ENCODE data around the gene SPATA31C1.
"Not testable (repeated sequence)": the region's sequence is repeated elsewhere in the genome, so short reads cannot be mapped to it uniquely, and the experiment has no call there.

The SPATA31C1 gene

GRCh38 chr9:87887661-87888480 lies 29.9 kb upstream of the SPATA31C1 start:
- no peak for DNase-seq

- no peak for DNase-seq
Observed at GRCh38 chr9:87888501-87888900, 29.3 kb upstream of the SPATA31C1 start.

- no peak for DNase-seq
Observed at GRCh38 chr9:87889065-87889881, 28.5 kb upstream of the SPATA31C1 start.

GRCh38 chr9:87889882-87890252 lies 27.9 kb upstream of the SPATA31C1 start:
- no peak for DNase-seq

- no peak for DNase-seq
Observed at GRCh38 chr9:87890837-87891236, 26.9 kb upstream of the SPATA31C1 start.

- DNase-seq: no peak
Observed at GRCh38 chr9:87891754-87892153, 26.0 kb upstream of the SPATA31C1 start.

- no peak for DNase-seq
Observed at GRCh38 chr9:87892956-87893355, 24.8 kb upstream of the SPATA31C1 start.

GRCh38 chr9:87894998-87895625 lies 22.6 kb upstream of the SPATA31C1 start:
- no peak for DNase-seq

GRCh38 chr9:87896891-87897290 lies 20.9 kb upstream of the SPATA31C1 start:
- DNase-seq: no peak

GRCh38 chr9:87898151-87898550 lies 19.6 kb upstream of the SPATA31C1 start:
- no peak for DNase-seq

GRCh38 chr9:87902371-87902770 lies 15.4 kb upstream of the SPATA31C1 start:
- not testable (repeated sequence) for DNase-seq

- DNase-seq: no peak
Observed at GRCh38 chr9:87909310-87910041, 8.3 kb upstream of the SPATA31C1 start.

- DNase-seq: no peak
Observed at GRCh38 chr9:87910821-87911220, 6.9 kb upstream of the SPATA31C1 start.

- not testable (repeated sequence) for DNase-seq
Observed at GRCh38 chr9:87919013-87919412, 1.3 kb downstream of the SPATA31C1 start.

- not testable (repeated sequence) for DNase-seq
Observed at GRCh38 chr9:87921561-87921960, 3.8 kb downstream of the SPATA31C1 start.

- not testable (repeated sequence) for DNase-seq
Observed at GRCh38 chr9:87923012-87923411, 5.2 kb downstream of the SPATA31C1 start.

GRCh38 chr9:87924851-87925250 lies 7.1 kb downstream of the SPATA31C1 start:
- DNase-seq: not testable (repeated sequence)

GRCh38 chr9:87929152-87929551 lies 11.4 kb downstream of the SPATA31C1 start:
- not testable (repeated sequence) for DNase-seq

- DNase-seq: not testable (repeated sequence)
Observed at GRCh38 chr9:87934444-87934843, 16.7 kb downstream of the SPATA31C1 start.

GRCh38 chr9:87937352-87937751 lies 19.6 kb downstream of the SPATA31C1 start:
- DNase-seq: not testable (repeated sequence)

GRCh38 chr9:87937918-87938317 lies 20.2 kb downstream of the SPATA31C1 start:
- not testable (repeated sequence) for DNase-seq

GRCh38 chr9:87938336-87938735 lies 20.6 kb downstream of the SPATA31C1 start:
- not testable (repeated sequence) for DNase-seq

GRCh38 chr9:87939096-87939495 lies 21.3 kb downstream of the SPATA31C1 start:
- not testable (repeated sequence) for DNase-seq
